Cortex of kidney (tissue), 1 donor: Measurements from ENCODE around the gene ASMTL.
"Not testable (repeated sequence)": the region's sequence is repeated elsewhere in the genome, so short reads cannot be mapped to it uniquely, and the experiment has no call there.

Experiments
- DNase-seq: peaks from one replicate; lab custom pipeline; 2025; lab: John Stamatoyannopoulos, UW

The ASMTL gene

GRCh38 chrX:1482530-1482928 is 29.8 kb upstream of the ASMTL start:
- not testable (repeated sequence) for DNase-seq

DNA sequence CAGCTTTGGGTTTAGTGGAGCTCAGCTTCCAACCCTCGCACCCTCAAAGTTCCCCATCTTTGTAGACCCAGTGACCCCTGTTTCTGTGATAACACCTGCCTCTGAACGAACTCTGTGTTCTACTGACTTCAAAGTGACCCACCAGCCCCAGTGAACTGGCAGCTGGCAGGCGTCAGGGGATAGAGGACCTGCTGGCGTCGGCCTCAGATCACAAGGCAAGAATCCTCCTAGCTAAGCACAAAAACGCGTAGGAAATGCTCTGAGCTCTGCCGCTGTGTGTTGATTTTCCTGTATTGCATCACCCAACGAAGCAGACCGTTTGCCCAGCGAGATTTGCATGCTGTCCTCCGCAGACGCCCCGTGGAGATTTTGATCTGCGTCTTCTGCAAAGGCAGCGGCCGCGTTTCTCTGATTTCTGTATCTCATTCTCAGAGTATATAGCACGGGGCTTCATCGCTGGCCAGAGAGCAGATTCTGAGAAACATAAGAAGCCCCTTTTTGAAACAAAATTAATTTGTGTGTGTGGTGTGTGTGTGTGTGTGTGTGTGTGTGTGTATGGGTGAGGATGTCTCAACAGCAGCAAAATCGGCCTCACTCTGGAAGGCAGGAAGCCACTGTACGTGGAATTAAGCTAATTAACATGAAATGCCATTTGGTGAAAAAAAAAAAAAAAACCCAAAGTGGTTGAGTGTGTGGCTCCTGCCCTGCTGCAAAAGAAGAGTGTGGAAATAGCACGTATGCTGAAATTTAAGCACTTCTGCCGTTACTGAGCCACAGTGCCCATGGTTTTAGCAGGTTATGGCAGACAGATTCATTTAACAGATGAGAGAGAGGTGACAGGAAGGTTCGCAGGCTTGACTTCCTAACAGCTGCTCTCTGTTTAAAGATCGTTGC is 29.2 kb upstream of the ASMTL start:
- DNase-seq: no peak

DNA sequence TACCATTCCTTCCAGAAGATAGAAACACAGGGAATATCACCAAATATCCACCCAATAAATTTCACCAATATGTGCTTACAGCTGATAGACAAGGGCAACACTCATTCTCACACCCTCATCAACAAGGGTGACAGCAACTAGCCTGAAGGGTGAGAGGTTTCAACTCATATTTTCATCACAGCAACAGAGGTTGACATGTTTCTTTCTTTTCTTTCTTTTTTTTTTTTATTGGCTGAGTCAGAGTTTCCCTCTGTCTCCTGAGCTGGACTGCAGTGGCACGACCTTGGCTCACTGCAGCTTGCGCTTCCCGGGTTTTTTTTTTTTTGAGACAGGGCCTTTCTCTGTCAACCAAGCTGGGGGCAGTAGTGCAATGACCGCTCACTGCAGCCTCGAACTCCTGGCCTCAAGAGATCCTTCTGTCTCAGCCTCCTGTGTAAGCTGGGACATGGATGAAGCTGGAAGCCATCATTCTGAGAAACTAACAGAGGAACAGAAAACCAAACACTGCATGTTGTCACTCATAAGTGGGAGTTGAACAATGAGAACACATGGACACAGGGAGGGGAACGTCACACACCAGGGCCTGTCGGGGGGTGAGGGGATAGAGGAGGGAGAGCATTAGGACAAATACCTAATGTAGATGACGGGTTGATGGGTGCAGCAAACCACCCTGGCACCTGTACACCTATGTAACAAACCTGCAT is 27.5 kb upstream of the ASMTL start:
- DNase-seq: no peak

GRCh38 chrX:1477801-1478458 is 25.2 kb upstream of the ASMTL start:
- DNase-seq: no peak

DNA sequence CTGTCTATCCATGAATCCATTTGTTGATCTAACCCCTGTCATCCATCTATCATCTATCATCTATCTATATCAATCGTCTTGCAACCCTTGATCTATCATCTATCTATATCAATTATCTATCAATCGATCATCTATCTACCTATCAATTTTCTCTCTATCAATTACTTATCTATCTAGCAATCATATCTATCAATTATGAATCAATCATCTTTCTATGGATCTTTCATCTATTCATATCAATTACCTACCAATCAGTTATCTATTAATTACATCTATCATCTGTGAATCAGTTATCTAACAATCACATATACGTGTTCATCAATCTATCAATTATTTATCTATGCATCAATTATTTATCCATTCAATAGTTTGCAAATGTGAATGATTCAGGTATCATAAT is 24.5 kb upstream of the ASMTL start:
- DNase-seq: no peak

- DNase-seq: no peak
These were observed 24.0 kb upstream of the ASMTL start for GRCh38 chrX:1476682-1477081.

DNA sequence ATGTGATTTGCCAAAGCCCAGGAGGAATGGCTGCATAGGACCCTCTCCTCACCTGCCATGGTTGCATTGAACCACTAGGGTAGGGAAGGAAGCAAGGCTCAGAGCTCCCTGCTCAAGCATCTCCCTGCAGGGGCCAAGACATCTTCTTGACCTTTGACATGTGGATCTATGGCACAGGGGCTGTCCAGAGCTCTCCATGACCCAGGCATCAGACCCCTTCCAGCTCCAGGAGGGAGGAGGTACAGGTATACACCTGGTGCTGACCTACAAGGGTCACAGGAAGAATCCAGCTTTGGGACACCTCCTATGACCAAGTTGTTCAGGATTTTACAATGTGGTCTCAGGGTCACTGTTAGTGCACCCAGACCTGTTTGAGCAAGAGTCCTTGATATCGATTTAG is 23.2 kb upstream of the ASMTL start:
- DNase-seq: no peak

- no peak for DNase-seq
These were observed 22.8 kb upstream of the ASMTL start for GRCh38 chrX:1475481-1475880.

DNA sequence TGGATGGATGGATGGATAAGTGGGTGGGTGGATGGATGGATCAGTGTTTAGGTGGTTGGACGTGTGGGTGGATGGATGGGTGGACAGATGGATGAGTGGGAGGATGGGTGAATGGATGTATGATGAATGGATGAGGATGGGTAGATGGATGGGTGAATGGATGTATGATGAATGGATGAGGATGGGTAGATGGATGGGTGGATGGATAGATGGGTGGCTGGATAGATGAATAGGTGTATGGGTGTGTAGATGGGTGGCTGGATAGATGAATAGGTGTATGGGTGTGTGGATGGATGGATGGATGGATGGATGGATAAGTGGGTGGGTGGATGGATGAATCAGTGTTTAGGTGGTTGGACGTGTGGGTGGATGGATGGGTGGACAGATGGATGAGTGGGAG is 21.9 kb upstream of the ASMTL start:
- not testable (repeated sequence) for DNase-seq

GRCh38 chrX:1472975-1473374 is 20.3 kb upstream of the ASMTL start:
- DNase-seq: no peak

- no peak for DNase-seq
These were observed 15.6 kb upstream of the ASMTL start for GRCh38 chrX:1468250-1468772.

DNA sequence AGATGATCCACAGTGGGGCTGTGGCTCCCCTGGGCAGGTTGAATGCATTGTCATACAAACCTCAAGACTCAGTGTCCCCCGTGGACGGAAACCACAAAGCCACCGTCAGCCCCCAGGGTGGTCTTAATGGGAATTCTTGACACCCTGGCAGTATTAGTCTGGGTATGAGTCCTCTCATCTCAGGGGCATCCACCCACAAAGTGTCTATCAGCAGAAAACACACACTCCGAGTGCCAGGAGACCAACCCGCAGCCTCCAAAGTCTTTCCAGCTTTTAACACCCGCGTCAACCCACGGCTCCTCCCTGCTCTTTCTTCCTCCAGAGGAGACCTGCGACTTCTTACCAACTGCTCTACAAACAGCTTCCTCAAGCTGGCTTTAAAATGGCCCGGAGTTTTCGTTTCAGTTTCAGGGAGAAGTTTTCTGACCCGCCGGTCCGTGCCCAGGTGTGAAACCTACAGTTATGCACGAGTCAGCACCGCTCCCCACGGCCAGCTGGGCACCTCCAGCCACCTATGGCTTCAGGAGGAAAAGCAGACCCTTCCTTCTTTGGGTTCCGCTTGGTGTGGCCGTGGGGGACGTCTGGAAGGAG is 14.4 kb upstream of the ASMTL start:
- no peak for DNase-seq

GRCh38 chrX:1466232-1466661 is 13.5 kb upstream of the ASMTL start:
- no peak for DNase-seq

GRCh38 chrX:1465286-1466231 is 12.8 kb upstream of the ASMTL start:
- no peak for DNase-seq

DNA sequence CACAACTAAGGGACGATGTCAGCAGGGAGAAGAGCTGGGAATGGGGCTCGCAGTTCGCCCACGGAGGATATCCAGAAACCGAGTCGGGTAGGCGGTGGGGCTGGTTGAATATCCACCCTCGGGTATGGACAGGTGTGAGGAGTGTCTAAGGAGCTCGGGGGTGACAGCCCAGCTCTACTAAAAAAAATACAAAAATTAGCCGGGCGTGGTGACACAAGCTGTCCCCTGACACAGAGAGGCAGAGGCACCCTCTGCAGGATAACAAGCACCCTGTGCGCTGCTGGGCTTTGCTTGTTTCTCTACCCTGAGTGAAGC is 12.2 kb upstream of the ASMTL start:
- DNase-seq: no peak

DNA sequence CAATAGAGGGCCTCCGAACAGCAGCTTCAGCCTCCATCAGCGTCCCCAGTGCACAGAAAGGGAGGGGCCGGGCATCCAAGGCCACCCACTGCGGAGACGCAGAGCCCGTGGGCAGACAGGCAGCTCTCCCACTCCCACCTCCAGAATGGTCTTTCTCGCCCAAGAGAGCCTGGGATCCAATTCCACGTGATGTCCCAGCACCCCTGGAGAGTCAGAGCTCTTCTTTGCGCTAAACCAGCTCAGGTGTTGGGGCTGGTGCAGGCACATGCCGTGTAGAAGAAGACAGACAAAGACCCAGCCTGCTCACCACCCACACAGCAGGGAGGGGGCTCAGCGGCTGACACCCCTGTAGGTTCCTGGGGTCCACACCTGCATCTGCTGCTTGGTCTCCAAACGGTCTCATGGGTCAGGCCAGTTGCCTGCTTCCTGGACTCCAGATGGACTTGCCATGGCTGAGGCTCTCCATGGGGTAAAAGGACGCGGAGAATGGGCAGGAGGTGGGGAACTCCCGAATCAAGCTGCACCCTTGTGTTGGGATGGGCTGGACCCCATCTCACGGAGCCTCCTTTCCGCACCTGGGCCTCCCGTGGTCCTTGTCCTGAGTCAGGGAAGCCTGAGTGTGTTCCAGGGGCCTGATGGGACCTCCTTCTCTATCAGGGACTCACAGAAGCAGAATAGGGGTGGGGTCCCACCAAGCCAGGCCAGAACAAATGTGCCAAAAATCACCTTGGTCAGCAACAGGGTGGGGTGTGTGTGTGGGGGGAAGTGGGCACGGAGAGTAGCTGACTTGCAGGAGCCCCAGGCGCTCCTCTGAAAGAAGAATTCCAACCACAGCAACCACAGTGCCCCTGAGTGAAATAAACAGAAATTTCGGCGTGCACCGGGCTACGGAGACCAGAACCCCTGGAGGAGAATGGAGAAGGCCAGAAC is 11.6 kb upstream of the ASMTL start:
- no peak for DNase-seq

DNA sequence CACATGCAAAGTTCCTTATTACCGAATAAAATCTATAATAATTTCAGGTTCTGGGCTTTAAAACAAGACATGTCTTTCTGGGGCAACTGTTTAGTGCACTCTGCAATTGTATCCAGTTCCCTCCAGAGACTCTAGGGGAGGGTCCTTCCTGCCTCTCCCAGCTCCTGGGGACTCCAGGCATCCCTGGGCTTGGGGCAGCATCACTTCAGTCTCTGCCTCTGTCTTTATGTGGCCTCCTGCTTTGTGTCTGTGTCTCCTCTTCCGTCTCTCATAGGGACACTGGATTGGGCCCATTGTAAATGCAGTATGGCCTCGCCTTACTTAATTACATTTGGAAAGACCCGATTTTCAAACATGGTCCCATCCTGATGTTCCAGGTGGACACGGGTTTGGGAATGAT is 10.9 kb upstream of the ASMTL start:
- DNase-seq: no peak

GRCh38 chrX:1462596-1463251 is 10.0 kb upstream of the ASMTL start:
- DNase-seq: no peak

- no peak for DNase-seq
These were observed 9.4 kb upstream of the ASMTL start for GRCh38 chrX:1462110-1462509.

GRCh38 chrX:1455948-1456280 is 3.2 kb upstream of the ASMTL start:
- DNase-seq: no peak
